ENCODE measurements around the gene FAM13A. TPM values are rescaled to one million over a fixed set of nuclear protein-coding genes. Genes with fewer than 3 reads are reported as not detected.

FAM13A gene
- total and polyA plus RNA-seq, 2 donors (not counting 3 experiments of a cell fraction or from before 2014, with no cell fraction given): 3.3 to 10.5 TPM

DNA sequence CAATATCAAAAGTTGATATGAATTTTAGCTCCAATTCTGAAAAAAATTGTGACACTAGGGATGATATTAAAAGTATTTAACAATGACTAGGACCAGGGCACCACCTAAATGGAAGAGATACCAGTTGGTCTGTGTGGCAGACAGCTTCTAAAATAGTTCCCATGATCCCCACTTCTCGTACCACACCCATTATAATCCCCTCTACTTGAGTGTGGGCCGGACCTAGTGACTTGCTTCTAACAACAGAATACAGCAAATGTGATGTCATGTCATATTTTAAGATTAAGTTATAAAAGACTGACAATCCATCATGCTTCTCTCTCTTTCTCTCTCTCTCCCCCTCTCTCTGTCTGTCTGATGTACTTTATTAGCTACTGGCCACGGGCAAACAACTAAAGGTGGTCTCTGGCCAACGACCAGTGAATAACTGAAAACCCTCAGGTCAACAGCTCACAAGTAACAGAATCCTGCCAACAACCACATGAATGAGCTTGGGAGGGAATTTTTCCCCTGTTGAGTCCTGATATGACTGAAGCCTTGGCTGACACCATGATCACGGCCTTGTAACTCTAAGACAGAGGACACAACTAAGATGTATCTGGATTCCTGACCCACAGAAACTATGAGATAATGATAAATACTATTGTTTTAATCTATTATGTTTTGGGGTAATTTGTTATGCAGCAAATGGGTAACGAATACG, 34.4 kb downstream of the FAM13A start:
- ChIA-PET CTCF (interaction anchor here (0.8 to 9.0 kb wide), 30 partner anchors 11 to 497 kb away, joined by 3 to 357 read pairs (median 6); partner anchors contain the start of gene PYURF), POLR2A (no interaction called here)
- TF ChIP-seq, protein P1, sequence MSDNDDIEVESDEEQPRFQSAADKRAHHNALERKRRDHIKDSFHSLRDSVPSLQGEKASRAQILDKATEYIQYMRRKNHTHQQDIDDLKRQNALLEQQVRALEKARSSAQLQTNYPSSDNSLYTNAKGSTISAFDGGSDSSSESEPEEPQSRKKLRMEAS (IDR thresholded peaks at IDR 0.05; ENCODE audit: insufficient read depth, insufficient read length): no peak
- TF ChIP-seq, protein P2, sequence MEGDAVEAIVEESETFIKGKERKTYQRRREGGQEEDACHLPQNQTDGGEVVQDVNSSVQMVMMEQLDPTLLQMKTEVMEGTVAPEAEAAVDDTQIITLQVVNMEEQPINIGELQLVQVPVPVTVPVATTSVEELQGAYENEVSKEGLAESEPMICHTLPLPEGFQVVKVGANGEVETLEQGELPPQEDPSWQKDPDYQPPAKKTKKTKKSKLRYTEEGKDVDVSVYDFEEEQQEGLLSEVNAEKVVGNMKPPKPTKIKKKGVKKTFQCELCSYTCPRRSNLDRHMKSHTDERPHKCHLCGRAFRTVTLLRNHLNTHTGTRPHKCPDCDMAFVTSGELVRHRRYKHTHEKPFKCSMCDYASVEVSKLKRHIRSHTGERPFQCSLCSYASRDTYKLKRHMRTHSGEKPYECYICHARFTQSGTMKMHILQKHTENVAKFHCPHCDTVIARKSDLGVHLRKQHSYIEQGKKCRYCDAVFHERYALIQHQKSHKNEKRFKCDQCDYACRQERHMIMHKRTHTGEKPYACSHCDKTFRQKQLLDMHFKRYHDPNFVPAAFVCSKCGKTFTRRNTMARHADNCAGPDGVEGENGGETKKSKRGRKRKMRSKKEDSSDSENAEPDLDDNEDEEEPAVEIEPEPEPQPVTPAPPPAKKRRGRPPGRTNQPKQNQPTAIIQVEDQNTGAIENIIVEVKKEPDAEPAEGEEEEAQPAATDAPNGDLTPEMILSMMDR (IDR thresholded peaks at IDR 0.05; ENCODE audit: extremely low read depth in 1 of 2, insufficient read depth in 1 of 2, low read depth in 1 of 2, low read length in 2 of 2): no peak
- TF ChIP-seq EZH2 (IDR thresholded peaks at IDR 0.05; ENCODE audit: borderline replicate concordance, low read depth, low read length, severe bottlenecking): no peak
- no peak for TF ChIP-seq POLR2AphosphoS5 (IDR thresholded peaks at IDR 0.05; ENCODE audit: insufficient read depth, low read depth, low read length)
- no peak for TF ChIP-seq FOS (IDR thresholded peaks at IDR 0.05; ENCODE audit: borderline replicate concordance, insufficient read depth, low read length)
- TF ChIP-seq JUN (IDR thresholded peaks at IDR 0.05; ENCODE audit: borderline replicate concordance, insufficient read depth, insufficient read length, low read depth): no peak
- TF ChIP-seq POLR2A (IDR thresholded peaks at IDR 0.05; ENCODE audit: low read depth, low read length): no peak
- no peak for TF ChIP-seq MYC (IDR thresholded peaks at IDR 0.05; ENCODE audit: low read depth, low read length)
- TF ChIP-seq GATA2 (IDR thresholded peaks at IDR 0.05; ENCODE audit: insufficient read depth, insufficient read length, low read depth, low read length): no peak
- DNase-seq (ENCODE audit: low read depth, low spot score) (no peak), FAIRE-seq (no peak)
- H2AFZ ChIP-seq (ENCODE audit: low read depth, low read length): no peak overlapping the region
- no peaks in the 10 kb centered on the region for H3K27me3 ChIP-seq (ENCODE audit: control insufficient read depth in 2 of 2, insufficient read depth in 2 of 2, low read length in 2 of 2)
- H3K79me2 ChIP-seq (ENCODE audit: control insufficient read depth, insufficient read depth, low read length): no peaks in the 10 kb centered on the region
- BruUV-seq (replicated peaks): no TSS peak
- no peaks in the 10 kb centered on the region for H3K9me3 ChIP-seq (replicated peaks; ENCODE audit: control insufficient read depth, insufficient read depth, low read length)
- H3K27ac ChIP-seq (ENCODE audit: insufficient read depth, low read depth, low read length): no peak overlapping the region
- H3K9me1 ChIP-seq (replicated peaks; ENCODE audit: control insufficient read depth, extremely low read depth, insufficient read depth, low read length): no peaks in the 10 kb centered on the region
- peaks cover 0 to 3% of the 10 kb centered on the region in 2 experiments for H3K36me3 ChIP-seq (ENCODE audit: control insufficient read depth in 2 of 2, extremely low read depth in 1 of 2, insufficient read depth in 2 of 2, low read length in 2 of 2)
- H3K4me1 ChIP-seq (ENCODE audit: control insufficient read depth, extremely low read depth, insufficient read depth, low read length): no peaks in the 10 kb centered on the region
- dilution Hi-C loops (cut with MboI; ENCODE audit: extremely low pct_ligation_motif_present, low sequenced_read_pairs): loop anchor here (25.0 kb wide), 1 partner anchor 210 kb away; no protein-coding TSS in a partner anchor
- H3K4me2 ChIP-seq (ENCODE audit: insufficient read depth, low read length): no peak overlapping the region
- no peaks in the 10 kb centered on the region for H4K20me1 ChIP-seq (replicated peaks; ENCODE audit: control insufficient read depth, extremely low read depth, insufficient read depth, low read length)
- no peak overlapping the region for H3K9ac ChIP-seq (replicated peaks; ENCODE audit: extremely low read depth, insufficient read depth, low read length)
- H3K4me3 ChIP-seq (replicated peaks in 1 of 3; ENCODE audit: insufficient read depth in 1 of 3, low read depth in 1 of 3, low read length in 3 of 3): no peak overlapping the region
- intact Hi-C loops (cut with micrococcal nuclease): loop anchor here (5.0 kb wide), 1 partner anchor 350 kb away; no protein-coding TSS in a partner anchor
